GM19397 (cell line): ENCODE results near the gene MTUS2.

Experiments
- ATAC-seq: cut with Tn5 transposase; IDR thresholded peaks from one replicate; pipeline ENCODE4 v1.9.1; 2021; ENCODE audit warnings: mild to moderate bottlenecking, moderate library complexity; ENCODE audit not compliant: unreplicated experiment

MTUS2 gene

DNA sequence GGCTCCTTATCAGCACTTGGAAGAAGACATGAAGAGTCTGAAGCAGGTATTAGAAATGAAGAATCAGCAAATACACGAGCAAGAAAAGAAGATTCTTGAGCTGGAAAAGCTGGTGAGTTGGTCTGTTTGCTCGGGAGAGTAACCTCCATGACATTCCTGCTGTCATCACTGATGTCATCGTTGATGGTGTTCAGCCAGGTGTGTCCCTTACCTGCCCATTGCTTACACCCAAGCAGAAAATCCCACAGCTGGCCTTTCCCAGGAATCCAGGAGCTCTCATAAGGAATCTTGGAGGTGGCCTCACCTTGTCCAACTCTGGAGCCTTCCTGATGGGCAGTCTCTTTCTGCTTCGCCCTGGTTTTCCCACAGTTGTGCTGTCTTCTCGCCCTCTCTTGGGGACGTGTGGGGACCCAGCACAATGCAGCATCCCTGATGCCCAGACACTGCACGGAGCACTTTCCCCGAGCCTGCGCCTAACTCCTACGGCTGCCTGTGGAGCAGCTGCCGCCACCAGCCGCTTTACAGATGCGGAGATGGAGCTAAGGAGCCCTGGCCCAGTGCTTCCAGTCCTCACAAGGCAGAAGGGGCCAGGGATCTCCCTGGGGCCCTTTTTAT, 678.4 kb downstream of the MTUS2 start:
- ATAC-seq = no peak

DNA sequence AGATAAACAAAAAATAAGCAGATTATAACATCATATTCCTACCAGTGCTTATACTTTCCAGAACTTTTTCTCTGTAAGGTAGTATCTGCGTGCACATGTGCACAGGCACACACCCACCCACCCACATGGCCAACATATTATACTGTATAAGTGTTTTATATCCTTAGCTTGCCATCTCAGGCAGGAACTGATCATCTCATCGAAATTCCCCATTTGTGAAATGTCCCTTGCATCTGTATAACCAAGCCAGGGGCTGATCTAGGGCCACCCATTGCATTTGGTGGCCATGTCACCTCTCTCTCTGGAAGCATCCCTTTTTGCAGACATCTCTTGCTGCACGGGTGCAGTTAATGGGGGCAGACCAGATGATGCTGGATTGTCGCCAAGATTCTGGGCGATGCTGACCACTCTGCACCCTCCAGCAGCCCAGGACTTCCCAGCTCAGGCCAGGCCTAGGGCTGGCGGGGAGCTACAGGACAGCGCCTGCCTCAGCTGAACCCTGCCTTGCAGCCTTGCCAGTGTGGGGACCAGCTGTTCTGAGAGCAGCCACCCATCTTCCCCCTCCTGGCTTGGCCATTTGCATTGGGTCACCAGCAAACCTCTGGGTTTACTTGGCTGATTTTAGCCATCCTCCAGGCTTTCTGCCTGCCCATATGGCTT, 679.5 kb downstream of the MTUS2 start:
- ATAC-seq = no peak

DNA sequence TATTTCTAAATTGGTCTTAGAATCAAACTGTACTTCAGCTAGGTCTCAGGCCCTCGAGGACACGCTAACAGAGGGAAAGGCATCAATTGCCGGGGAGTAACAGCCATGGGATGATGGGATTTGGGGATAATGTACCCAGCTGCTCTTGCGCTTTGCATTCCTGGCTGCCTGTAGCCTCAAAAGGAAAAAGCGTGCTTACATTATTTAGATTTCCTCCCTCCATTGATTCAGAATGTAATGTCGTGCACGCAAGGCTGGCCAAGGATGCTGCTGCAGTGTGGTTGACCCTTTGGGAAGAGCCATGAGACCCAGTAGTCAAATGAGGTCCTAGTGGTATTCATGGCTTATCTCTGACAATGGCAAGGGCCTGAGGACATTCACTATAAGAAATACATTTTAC, 680.2 kb downstream of the MTUS2 start:
- ATAC-seq = no peak

DNA sequence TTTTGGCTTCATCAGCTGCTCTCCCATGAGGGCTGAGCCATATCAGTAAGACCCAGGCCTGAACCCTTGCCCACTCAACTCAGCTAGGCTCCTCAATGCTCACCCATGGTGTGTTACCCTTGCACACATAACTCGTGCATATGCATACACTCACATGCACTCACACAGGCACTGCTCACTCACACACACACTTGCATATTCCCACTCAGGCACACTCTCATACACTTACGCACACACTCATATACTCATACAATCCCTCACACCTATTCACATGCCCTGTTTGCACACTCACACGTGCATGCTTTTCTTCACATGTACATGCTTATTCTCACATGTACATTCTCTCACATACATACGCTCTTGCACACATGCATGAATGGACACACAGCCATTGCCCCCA, 681.5 kb downstream of the MTUS2 start:
- ATAC-seq = no peak

DNA sequence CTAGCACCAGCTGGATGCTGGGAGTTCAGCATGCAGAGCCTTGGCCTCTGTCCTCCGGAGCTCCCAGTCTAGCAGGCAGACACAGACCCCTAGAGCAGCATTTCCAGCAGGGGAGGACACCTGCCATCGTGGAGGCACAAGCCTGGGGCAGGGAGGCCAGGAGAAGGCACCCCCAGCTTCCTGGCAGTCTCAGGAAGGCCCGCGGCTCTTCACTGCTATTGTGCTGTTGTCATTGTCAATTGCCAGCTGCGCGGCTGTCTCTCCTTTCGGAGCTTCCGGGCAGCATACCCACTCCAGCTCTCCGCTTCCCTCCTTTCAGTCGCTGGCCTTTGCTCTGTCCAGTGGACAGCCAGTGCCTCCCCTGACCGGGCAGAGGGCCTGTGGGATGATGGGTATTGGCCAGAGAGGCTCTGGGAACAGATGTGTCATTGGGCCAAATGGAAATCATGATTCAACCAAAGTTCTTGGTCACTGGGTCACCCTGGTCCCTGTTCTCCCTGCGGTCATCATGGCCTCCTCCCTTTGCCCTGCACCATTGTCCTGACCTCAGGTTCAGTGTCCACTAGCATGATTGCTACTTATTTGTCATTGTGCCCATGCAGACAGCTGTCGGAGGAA, 682.4 kb downstream of the MTUS2 start:
- no peak for ATAC-seq

DNA sequence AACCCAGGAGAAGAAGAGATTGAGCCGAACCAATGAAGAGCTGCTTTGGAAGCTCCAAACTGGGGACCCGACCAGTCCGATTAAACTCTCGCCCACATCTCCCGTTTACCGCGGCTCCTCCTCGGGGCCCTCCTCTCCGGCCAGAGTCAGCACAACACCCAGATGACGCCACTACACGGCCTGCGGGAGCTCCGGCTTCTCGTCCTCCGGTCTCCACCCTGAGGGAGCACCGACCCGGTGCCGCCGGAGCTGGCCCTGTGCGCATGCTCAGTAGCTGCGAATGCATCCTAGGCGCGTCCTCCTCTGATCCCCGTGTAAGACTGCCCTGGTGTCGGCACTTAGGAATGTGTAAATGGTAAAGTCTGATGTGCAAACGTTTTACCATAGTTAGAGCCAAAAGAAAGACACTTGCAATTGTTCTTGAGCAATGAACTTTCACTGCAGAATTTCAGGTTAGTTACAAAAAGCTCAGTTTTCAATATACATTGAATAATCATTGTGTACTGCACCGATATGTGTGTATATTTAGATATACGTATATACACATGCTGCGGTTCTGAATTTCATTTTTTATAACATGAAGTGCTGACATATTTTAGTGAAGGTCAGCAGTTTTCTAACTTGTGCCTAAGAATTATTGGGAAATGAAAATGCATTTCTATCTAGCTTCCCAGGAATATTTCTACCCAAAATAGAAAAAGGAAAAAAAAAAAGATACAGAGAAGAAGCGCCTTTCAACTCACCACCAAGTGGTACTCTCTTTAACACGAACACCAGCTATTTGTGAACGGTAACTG, 683.1 kb downstream of the MTUS2 start:
- ATAC-seq = no peak

DNA sequence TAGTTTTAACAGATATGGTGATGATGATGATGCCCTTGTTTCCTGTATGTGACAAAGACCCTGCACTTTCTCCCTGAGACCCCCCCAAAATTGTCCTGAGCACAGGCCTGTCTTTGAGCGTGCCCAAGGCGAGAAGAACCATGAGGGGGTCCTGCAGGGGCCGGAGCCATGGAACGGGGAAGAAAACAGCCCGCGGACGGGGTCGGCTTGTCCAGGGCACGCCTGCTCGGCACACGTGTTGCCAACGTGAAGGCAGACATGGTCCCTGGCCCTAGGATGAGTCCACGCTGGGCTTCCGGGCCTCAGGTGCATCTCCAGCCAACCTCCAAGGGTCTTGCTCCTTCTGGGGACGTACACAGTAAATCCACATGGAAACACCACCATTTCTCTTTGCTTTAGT, 684.6 kb downstream of the MTUS2 start:
- no peak for ATAC-seq

DNA sequence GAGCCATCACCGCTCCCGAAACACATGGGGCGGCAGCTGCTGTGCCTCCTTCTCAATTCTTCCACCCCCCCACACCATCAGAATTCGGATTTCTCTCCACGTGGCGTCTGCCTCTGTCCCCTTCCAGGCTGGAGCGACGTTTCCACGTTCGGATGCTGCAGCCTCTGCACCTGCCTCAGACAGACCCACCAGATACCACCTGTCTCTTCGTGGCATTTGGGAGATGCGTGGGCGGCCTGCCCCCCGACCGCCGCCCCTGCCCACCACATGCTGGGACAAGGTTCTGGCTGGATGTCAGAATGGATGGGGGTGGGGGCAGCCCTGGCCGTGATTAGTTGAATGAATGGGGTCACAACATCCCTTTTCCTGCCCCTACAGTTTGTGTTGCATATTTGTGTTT, 685.4 kb downstream of the MTUS2 start:
- ATAC-seq = no peak

DNA sequence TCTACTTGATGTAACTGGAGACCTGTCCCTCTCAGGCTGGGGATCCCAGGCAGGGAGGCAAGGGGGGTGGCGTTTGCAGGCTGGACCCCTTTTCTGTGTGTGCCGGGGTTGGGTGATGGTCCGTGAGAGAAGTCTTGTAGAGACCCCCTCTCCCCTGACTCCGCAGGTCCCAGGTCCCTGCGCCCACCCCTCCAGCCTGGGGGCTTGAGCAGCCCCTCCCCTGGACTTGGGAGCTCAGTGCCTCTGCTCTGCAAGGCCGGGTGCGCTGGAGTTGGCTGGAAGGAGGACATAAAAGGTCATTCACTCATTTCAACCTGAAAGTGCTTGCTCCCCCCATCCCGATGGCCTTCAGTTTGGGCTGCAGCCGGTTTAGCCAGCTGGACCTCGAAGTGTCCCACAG, 685.8 kb downstream of the MTUS2 start:
- ATAC-seq = no peak

DNA sequence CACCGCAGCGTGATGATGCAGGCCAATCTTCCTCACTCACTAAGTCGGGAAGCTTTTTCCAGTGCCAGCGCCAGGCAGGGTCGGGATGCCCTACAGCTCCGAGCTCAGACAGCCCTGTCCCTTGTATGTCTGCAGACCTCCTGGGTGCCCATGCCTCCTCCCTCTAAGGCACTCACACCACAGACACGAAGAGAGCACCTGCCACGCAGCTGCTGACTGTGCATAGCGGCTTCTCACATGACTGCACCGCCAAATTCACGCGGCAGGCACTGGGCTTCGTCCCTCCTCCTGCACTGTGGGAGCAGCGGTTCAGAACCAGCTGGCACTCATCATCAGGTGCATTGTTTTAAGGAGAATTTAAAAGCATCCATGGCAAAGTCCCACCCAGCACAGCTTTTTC, 687.2 kb downstream of the MTUS2 start:
- ATAC-seq = no peak

DNA sequence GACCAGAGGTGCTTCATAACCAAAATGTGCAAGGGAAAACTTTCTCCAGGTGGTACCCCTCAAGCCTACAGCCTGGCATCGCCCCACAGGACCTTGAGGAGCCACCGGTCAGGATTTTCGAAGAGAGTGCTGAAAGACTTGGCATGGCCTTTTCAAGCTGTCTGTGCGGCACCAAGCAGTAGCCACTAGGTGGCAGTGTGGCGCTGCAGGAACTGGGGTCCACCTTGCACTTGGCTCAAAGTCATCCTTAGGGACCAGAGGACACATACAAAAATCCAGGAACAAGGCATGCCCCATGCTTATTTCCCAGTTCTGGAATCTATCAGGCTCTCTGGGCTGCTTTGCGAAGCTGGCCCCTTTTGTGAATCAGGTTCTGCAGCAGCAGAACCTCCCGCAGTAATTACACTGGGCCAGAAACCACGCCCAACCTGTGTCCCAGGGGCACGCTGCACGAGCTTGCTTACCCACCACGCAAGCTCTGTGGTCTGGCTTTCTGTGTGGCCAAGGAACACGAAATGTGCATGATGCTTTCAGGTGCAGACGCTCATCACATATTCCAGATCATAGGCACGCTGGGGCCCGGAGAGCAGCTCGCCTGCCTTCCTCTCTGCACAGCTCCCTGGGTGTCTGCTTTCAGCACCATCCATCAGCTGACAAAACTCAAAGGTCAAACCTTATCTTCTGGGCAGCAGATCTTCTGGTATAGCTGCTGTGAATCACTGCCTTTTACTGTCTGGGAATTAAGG, 688.2 kb downstream of the MTUS2 start:
- ATAC-seq = no peak

DNA sequence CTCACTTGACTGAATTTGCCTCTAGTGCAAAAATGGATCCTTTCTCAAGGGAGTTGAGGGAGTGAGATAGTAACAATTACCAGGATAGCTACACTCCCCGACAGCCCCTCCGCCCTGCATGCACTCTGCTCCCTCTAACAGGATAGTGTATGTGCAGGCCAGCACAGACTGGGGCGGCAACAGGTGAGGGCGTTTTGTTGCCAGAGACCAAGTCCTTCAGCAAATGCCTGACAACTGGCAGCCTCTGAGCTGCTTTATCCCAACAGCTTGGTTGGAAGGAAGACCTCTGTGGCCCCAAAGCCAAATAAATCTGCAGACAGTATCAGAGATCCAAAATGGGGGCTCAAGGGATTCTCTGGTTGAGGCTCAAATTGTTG, 688.7 kb downstream of the MTUS2 start:
- no peak for ATAC-seq

DNA sequence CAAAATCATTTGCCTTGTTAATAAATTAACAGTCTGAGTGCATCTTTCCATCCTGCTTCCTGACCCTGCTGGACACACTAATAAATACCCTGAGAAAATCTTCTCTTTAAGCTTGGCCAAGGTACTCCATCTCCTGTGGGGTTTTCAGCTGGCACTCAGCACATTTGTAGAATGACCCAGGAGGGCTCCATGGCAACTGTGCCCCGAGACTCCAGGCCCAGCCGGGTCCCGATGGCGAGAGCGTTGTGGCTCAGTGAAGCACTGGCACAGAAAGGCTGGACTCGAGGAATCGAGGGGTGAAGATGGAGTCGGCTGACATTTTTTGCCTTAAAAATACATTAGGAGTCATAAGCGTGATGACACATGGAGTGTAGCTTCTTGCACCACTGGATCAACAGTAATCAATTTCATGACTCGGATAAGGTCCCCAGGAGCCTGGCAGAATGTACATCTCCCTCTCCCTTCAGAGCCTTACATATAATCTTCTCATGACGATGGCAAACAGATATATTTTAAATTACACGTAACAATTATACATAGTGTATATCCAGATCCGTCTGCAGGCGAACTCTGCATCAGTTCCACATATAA, 690.0 kb downstream of the MTUS2 start:
- no peak for ATAC-seq

DNA sequence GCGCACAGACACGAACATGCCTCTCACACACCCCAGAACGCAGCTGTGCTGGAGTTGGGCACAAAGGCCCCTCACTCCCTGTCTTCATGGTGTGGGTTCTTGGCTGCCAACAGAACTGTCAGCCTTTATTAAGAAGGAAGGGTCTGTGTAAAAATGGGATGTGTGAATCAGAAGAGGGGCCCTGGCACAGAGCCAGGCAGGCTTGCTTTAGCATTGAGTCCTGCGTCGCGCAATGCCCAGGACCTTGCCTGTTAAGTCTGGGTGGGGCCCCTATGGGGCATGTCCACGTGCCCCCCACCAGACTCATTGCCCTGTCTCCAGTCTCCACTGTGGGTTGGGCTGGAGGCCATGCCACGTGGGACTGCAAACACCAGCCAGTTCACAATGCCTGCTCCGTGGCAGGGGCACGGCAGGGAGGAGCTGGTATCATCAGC, 690.5 kb downstream of the MTUS2 start:
- ATAC-seq = no peak

DNA sequence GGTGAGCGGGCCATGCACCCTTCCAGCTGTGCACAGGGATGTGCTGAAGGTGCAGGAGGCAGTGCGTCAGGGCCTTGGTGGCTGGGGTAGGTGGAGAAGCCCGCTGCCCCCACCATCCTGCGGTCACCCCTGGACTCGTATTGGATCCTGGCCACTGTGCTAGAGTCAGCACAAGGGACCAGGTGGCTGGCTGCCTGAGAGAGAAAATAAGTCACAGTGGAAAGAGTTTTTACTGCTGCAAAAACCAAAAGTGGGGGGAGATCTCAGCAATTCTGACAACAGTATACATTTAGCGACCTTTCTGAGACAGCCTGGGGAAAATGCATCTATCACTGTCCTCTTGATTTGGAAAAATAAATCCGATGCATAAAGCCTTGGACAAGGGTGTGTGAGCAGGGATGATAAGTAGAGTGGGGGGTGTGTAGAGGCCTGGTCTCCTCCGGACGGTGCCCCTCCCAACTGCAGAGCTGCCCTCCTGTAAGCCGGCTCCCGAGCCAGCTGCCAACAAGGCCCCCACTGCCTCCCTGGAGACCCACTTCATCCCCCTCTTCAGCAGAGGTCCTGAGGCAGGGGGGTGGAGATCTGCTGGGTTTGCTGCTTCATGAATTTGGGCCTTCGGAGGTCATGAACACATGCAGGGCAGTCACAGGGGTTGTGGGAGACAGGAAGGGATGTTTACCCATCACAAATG, 691.1 kb downstream of the MTUS2 start:
- no peak for ATAC-seq

DNA sequence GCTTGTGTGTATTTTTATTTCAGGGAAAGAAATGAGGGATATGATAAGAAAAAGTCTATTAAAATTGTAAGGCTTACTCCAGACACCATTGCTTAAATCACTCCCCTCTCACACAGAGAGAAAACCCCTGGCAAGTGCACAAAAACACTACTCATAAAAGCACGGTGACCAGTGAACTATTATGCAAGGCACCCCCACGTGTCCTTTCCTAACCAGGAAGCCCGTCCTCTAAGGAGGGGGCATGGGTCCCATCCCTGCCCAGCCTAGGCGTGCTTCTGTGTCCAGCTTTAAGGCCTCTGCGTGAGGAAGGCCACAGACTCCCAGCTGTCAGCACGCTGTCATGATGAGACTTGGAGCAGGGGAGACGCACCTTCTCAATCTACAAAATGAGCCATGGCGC, 691.8 kb downstream of the MTUS2 start:
- ATAC-seq = no peak

DNA sequence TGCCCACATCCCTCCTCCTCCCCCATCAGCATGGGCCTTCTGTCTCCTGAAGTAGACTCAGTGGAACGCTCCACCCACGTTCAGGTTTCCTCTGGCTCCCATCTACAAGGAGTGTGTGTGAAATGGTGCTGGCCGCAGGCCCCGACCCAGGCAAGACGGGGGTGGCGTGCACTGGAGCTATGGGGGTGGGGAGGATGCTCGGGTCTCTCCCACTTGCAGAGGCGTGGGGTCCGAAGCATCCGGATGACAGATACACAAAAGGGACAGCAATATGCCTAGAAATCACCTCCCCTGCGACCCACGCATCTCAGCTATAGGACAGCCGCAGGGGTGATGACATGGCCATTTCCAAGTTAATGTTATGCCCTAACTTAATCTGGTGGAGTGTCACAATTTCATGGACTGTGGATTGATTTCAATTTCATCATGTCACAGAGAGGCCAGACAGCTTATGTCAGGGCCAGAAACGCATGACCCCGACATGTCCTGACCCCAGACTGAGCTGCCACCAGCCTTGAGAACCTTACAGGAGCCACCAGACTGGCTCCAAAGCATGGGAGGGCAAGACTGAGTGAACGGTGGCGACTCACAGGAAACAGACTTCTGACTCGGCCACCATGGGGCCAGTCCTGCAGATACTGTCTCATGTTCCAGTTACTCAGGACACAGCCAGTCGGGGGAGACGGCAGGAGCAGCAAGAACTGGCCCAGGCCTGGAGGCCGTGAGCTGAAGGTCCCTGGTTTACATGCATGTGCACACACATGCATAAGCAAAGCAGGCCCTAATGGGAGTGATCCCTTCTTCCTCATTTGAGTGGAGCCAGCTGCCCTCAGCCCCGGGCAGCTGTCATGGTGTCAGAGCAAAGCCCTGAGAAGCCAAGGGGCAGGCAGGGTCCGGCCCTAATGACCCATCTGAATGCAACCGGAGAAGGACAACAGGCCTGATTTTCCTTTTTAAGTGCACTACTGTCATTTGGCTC, 693.2 kb downstream of the MTUS2 start:
- no peak for ATAC-seq

DNA sequence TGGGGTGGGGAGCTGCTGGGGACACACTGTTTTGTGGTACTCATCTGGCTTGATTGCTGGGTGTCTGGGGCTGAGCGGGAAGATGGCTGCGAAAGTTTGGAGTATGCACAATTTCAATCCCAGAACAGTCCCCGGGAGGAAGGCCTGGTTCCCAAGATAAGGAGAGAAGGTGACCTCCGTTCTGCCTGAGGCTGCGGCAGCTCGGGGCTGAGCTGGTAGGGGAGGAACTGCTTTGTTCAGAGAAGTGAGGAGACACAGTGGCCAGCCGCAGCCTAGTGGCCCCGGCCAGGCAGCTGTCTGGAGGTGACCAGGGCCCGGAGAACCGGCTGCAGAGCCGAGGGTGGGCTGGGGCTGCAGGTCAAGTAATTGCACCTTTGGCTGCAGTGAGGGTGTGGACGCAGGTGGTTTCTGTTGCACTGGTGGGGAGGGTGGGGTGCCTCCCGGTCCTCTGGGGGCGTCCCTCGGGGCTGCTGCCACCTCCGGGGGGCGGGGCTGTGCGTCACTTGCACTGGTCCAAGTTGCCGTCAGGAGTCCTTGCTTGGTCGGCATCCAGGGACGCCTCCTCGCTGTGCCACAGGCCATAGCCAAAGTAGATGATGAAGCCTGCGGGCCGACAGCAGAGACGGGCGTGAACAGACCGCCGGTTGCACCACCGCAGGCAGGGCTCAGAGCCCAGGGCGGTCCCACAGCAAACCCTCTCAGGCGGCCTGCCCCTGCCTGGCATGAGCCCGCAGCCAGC, 694.0 kb downstream of the MTUS2 start:
- no peak for ATAC-seq
